HG03457 (cell line): ENCODE results near the gene IRX2.

Experiments
- ATAC-seq: cut with Tn5 transposase; IDR thresholded peaks from one replicate; pipeline ENCODE4 v1.9.1; 2021; ENCODE audit warnings: moderate number of reproducible peaks; ENCODE audit not compliant: unreplicated experiment

Gene IRX2

GRCh38 chr5:2742921-2743679 lies 8.4 kb downstream of the IRX2 start:
- ATAC-seq: no peak

DNA sequence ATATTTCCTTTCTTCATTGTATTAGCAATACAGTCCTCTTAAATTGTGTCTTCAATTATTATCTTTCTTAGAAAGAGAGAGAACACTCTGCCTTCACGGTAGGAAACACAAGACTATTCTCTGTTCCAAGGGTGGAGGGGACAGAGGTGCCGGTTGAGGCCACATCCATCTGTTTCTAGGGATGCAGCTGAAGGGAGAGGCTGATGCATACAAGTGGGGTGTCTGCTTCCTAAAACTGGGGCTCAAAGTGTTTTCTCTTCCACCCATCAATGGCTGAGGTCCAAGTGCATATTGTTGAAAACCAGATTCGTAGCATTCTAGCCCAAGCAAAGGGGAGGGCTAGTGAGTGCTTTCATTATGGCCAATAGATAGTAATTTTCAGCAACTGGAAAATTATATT lies 9.5 kb downstream of the IRX2 start:
- no peak for ATAC-seq

GRCh38 chr5:2740876-2741555 lies 10.5 kb downstream of the IRX2 start:
- no peak for ATAC-seq

DNA sequence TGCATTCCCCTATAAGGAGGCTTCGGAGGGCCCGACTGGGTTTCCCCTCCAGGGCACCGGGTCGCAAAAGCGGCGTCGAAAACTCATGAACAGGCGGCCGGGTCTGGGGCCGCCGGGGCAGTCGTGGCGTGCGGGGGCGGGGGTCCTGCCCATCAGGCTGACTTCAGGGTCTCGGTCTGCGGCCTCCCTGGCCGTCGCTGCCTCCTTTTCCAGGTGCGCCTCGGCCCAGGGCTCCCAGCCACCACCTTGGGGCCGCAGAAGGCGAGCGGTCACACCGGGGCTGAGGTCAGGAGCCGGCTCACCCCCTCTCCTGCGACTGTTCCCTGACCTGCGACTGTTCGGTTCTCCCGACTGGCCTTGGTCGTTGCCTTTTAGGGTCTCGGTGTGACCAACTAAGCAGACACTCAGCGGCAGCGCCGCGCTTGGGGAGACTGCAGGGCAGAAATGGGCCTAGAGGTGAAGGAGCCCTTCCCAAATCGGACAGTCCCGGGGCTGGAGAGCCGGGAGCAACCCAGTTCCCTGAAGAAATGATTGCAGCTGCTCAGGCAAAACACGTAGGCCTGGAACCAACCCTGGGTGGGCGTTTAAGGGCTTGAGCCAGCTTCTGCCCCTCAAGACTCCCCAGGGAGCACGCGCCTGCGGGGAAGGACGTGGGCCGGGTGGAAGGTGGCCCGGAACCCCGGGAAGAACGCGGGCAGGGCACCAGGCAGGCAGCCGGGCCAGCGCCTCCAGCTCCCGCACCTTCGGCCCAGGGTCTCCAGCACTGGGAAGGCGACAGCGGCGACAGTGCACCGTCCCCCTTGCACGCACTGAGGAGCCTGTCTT lies 11.2 kb downstream of the IRX2 start:
- no peak for ATAC-seq

GRCh38 chr5:2739360-2740050 lies 12.0 kb downstream of the IRX2 start:
- ATAC-seq: no peak

DNA sequence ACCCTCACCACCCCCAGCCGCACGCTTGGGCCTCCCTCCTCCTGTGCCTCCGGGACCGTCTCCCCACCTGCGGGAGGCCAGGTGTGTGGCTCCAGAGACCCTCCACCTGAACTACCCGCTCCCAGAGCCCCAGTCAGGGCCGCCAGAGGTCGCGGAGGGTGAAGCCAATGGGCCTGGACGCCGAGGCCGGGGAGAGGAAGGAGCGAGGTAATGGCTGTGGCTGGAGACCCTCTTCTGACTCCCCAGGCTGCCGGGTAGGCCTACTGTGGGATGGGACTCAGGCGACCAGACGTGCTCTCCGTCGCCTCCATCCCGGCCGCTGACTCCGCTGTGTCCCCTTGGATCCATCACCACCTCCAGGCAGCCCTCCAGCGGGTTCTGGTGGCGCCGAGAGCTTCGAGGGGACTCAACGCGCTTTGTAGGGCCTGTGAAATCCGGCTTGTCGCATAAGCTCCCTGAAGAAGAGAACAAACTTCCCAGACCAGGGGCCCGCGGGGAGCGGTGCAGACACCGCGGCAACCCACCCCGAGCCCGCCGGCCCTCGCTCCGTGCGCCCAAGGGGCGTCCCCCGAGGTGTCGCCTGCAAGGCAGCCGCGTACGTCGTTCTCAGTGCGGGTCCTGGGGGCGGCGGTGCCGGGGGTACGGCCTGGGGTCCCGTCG lies 12.6 kb downstream of the IRX2 start:
- ATAC-seq: no peak

GRCh38 chr5:2738156-2738699 lies 13.2 kb downstream of the IRX2 start:
- ATAC-seq: no peak

GRCh38 chr5:2737273-2738155 lies 14.0 kb downstream of the IRX2 start:
- no peak for ATAC-seq

DNA sequence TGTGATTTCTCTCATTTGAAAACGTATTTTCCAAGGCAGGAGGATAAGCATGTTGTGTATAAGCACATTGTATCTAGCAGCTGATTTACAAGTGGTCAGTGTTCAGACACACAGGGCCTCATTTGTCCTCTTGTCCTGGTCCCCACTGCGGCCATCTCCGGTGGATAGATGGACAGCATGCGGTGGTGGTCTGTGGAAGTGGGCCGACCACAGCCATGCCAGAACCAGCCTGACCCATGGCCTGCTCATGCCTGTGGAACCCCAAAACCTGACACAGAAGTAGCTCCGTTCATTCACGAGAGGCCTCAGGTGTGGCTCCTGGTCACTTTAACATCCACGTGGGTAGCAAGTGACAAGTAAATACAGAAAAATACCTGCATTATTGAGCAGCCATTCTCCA lies 14.6 kb downstream of the IRX2 start:
- ATAC-seq: no peak

- no peak for ATAC-seq
Measured at GRCh38 chr5:2735996-2736395, 15.5 kb downstream of the IRX2 start.

- ATAC-seq: no peak
Measured at GRCh38 chr5:2732850-2733249, 18.6 kb downstream of the IRX2 start.

DNA sequence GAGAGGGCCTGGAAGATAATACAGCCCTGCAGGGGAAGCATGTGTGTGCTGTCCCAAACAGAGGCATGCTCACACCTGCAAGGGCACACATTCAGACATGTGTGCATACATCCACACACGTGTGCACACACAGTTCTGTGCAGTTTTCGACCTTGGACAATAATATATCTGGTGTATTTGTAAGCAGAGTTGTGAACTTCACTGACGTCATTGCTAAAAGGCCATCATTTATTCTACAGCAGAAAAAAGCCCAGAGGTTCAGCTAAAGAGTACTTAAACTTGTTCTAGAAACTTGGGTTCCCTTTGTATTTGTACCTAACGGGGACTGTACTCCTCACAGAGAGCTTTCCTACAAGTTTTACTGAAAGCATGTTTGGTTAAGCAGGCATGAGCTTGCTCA lies 19.5 kb downstream of the IRX2 start:
- ATAC-seq: no peak

GRCh38 chr5:2729189-2729588 lies 22.3 kb downstream of the IRX2 start:
- no peak for ATAC-seq

DNA sequence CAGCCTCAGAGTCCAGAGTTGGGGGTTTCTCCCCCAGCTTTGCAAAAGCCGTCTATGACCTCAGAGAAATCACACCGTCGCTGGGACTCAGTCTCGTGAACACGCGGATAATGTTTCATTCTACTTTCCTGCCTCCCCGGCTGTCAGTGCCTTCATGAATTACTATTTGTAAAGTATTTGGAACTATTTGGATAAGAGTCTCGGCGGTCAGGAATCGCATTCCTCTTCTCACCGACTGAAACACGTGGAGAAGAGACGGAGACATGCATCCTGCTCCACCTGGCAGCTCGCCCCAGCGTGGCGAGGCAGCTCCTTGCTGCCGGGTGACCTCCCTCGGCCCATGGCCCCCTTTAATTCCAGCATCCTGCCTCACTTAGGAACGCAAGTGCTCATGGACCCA lies 23.9 kb downstream of the IRX2 start:
- no peak for ATAC-seq

- no peak for ATAC-seq
Measured at GRCh38 chr5:2725980-2726765, 25.3 kb downstream of the IRX2 start.

- ATAC-seq: no peak
Measured at GRCh38 chr5:2724831-2725230, 26.6 kb downstream of the IRX2 start.

GRCh38 chr5:2724031-2724581 lies 27.4 kb downstream of the IRX2 start:
- no peak for ATAC-seq

DNA sequence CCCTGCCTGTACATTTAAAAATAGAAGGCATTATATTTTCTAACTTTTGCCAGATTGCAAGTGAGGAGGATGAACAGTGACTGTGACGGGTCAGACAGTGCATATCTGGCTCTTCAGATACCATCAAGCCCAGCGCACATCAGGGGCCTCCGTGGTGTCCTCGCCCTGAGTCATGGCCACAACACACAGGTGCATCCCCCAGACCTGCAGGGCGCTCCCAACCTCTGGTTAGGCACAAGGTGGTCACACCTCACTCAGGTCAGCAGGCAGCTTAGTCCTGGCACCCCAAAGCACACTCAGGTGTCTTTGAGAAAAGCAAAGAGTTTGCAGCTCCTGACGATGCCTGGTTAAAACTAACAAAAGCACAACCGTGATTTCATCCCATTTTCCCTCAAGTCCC lies 28.6 kb downstream of the IRX2 start:
- no peak for ATAC-seq
